ENCODE data around the gene ADAM11.
"Not testable (repeated sequence)": the region's sequence is repeated elsewhere in the genome, so short reads cannot be mapped to it uniquely, and the experiment has no call there.

Gene ADAM11

DNA sequence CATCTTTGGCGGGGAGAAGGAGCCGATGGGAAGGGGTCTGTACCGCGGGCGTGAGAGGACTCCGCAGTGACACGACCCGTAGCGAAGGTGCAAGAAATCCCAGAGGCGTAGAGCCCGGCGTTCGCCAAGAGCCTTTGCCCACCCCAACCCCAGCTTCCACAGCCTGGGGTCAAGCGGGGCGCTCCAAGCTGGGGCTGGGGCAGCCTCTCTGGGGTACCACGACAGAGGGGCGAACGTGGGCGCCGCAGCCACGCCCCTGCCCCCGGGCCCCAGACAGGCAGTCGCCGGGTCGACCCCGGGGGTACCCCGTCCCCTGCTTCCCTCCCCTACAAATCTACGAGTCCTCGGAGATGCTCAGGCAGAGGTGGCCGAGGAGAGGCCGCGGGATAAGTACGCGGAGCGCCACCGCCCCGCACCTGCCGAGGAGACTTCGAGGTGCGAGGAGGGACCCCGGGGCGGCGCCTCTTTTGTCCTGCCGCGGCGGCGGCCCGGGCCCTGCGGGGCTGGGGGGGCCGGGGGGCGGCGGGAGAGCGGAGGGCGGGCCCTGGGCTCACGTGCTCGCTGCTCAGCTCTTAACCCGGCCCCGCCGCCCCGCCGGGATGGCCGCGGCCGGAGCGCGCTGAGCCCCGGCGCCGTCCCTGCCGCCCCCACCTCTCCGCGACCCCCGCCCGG lies at the start of gene ADAM11:
TSS of gene ADAM11 (plus strand) at position 575 of the 672 bp plus-strand sequence. CDS start 212 bp downstream, outside the sequence.
- peak; percentile 50 for DNase-seq (ENCODE audit: low read depth)

DNA sequence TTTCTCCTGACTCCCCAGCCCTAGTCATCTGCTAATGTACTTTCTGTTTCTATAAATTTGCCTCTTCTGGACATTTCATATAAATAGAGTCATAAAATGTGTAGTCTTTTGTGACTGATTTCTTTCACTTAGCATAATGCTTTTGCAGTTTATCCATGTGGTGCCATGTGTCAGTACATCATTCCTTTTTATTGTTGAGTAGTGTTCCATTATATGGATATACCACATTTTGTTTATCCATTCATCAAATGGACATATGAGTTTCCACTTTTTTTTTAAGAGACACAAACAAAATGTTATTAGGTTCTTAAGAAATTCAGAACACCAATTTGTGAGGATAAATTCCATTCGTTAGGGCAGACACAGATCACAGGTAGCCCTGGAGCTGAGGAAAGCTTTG lies 39.3 kb upstream of the ADAM11 start:
- H3K36me3 ChIP-seq (ENCODE audit: control insufficient read depth, insufficient read depth, low read length, severe bottlenecking): no peaks in the 10 kb centered on the region
- H3K4me3 ChIP-seq (ENCODE audit: low read length): no peak overlapping the region
- H3K9ac ChIP-seq (ENCODE audit: low read length): no peak overlapping the region
- DNase-seq (ENCODE audit: low read depth): no peak
- H3K27me3 ChIP-seq (replicated peaks; ENCODE audit: control insufficient read depth, insufficient read depth, low read length): no peaks in the 10 kb centered on the region
- H3K9me3 ChIP-seq (ENCODE audit: control insufficient read depth, low read length): no peaks in the 10 kb centered on the region
- no peaks in the 10 kb centered on the region for H3K4me1 ChIP-seq (ENCODE audit: control insufficient read depth, insufficient read depth, low read length)

More for the DNA sequence above, at the start of gene ADAM11:
- no peaks in the 10 kb centered on the region for H3K9me3 ChIP-seq (ENCODE audit: control insufficient read depth, low read length)
- no peak within 1 kb of the TSS for H3K9ac ChIP-seq (ENCODE audit: low read length)
- no peak within 1 kb of the TSS for H3K4me3 ChIP-seq (ENCODE audit: low read length)
- H3K4me1 ChIP-seq (ENCODE audit: control insufficient read depth, insufficient read depth, low read length): no peaks in the 10 kb centered on the region
- peaks cover 20% of the 10 kb centered on the region for H3K27me3 ChIP-seq (replicated peaks; ENCODE audit: control insufficient read depth, insufficient read depth, low read length)
- no peaks in the 10 kb centered on the region for H3K36me3 ChIP-seq (ENCODE audit: control insufficient read depth, insufficient read depth, low read length, severe bottlenecking)

GRCh38 chr17:44722254-44722653 lies 36.5 kb upstream of the ADAM11 start:
- Histone ChIP-seq H3K27me3 (replicated peaks; ENCODE audit: control insufficient read depth, insufficient read depth, low read length) (no peaks in the 10 kb centered on the region), H3K9ac (ENCODE audit: low read length) (no peak overlapping the region), H3K36me3 (ENCODE audit: control insufficient read depth, insufficient read depth, low read length, severe bottlenecking) (no peaks in the 10 kb centered on the region), H3K9me3 (ENCODE audit: control insufficient read depth, low read length) (no peaks in the 10 kb centered on the region), H3K4me3 (ENCODE audit: low read length) (no peak overlapping the region), H3K4me1 (ENCODE audit: control insufficient read depth, insufficient read depth, low read length) (no peaks in the 10 kb centered on the region)
- no peak for DNase-seq (ENCODE audit: low read depth)

GRCh38 chr17:44726121-44726520 lies 32.7 kb upstream of the ADAM11 start:
- H3K27me3 ChIP-seq (replicated peaks; ENCODE audit: control insufficient read depth, insufficient read depth, low read length); H3K4me1 ChIP-seq (ENCODE audit: control insufficient read depth, insufficient read depth, low read length); H3K4me3 ChIP-seq (ENCODE audit: low read length); DNase-seq (ENCODE audit: low read depth); H3K9me3 ChIP-seq (ENCODE audit: control insufficient read depth, low read length); H3K36me3 ChIP-seq (ENCODE audit: control insufficient read depth, insufficient read depth, low read length, severe bottlenecking); H3K9ac ChIP-seq (ENCODE audit: low read length): not testable (repeated sequence)

- H3K9ac ChIP-seq (ENCODE audit: low read length): no peak overlapping the region
- H3K36me3 ChIP-seq (ENCODE audit: control insufficient read depth, insufficient read depth, low read length, severe bottlenecking): no peaks in the 10 kb centered on the region
- peaks cover 5% of the 10 kb centered on the region for H3K4me1 ChIP-seq (ENCODE audit: control insufficient read depth, insufficient read depth, low read length)
- H3K9me3 ChIP-seq (ENCODE audit: control insufficient read depth, low read length): no peaks in the 10 kb centered on the region
- no peaks in the 10 kb centered on the region for H3K27me3 ChIP-seq (replicated peaks; ENCODE audit: control insufficient read depth, insufficient read depth, low read length)
- no peak overlapping the region for H3K4me3 ChIP-seq (ENCODE audit: low read length)
- no peak for DNase-seq (ENCODE audit: low read depth)
Measured at GRCh38 chr17:44733753-44734152, 25.0 kb upstream of the ADAM11 start.

DNA sequence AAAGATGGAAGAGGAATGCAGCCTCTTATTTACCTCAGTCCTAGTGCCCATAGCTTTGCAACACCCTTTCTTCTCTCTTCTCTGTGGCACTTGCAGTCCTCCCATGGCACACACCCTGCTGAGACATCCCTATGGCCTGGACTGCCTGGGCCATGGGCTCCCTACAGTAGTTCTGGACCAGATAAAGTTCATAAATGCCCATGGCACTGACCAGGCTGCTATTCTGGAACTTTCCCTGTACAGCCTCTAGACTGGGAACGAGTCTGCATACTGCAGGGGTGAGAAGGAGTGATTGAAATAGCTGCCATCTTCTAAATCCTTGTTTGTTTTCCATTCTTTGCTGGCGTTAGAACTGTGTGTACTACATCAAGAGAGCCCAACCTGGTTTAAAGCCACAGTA lies 24.5 kb upstream of the ADAM11 start:
- Histone ChIP-seq H3K4me1 (ENCODE audit: control insufficient read depth, insufficient read depth, low read length) (peaks cover 5% of the 10 kb centered on the region), H3K36me3 (ENCODE audit: control insufficient read depth, insufficient read depth, low read length, severe bottlenecking) (no peaks in the 10 kb centered on the region), H3K9ac (ENCODE audit: low read length) (no peak overlapping the region), H3K4me3 (ENCODE audit: low read length) (no peak overlapping the region), H3K9me3 (ENCODE audit: control insufficient read depth, low read length) (no peaks in the 10 kb centered on the region), H3K27me3 (replicated peaks; ENCODE audit: control insufficient read depth, insufficient read depth, low read length) (no peaks in the 10 kb centered on the region)
- no peak for DNase-seq (ENCODE audit: low read depth)

DNA sequence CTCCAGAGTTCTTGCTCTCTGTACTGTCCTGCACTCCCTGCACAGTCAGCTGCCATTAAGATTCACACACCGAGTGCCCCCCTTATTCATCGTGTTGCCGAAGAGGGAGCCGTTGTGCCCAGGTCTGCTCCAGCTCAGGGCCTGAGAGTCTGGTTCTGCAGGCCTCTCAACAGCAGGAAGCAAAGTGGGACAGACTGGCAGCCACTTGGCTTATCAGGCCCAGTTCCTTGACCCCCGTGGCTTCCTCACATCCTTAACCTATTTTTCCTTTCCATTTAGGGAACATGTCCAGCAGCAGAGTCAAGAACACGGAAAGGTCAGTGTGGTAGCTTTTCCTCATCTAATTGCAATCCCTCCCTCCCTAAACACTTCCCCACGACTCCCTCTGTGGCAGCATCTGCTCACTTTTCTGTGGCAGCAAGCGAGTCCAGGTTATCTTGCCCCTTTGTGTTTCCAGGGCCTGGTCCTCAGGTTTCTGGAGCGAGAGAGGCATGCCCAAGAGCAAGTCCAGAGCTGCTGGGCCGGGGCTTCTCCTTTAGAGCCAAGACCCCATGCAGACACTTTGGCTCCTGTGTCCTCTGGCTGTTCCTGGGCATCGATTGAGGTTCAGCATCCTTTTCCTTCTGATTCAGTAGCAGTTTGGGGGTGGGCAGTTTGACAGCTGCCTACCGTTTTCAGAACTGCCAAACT lies 22.1 kb upstream of the ADAM11 start:
- H3K27me3 ChIP-seq (replicated peaks; ENCODE audit: control insufficient read depth, insufficient read depth, low read length): no peaks in the 10 kb centered on the region
- no peak overlapping the region for H3K4me3 ChIP-seq (ENCODE audit: low read length)
- no peak overlapping the region for H3K9ac ChIP-seq (ENCODE audit: low read length)
- no peak for DNase-seq (ENCODE audit: low read depth)
- H3K9me3 ChIP-seq (ENCODE audit: control insufficient read depth, low read length): no peaks in the 10 kb centered on the region
- peaks cover 2% of the 10 kb centered on the region for H3K36me3 ChIP-seq (ENCODE audit: control insufficient read depth, insufficient read depth, low read length, severe bottlenecking)
- H3K4me1 ChIP-seq (ENCODE audit: control insufficient read depth, insufficient read depth, low read length): peaks cover 5% of the 10 kb centered on the region

DNA sequence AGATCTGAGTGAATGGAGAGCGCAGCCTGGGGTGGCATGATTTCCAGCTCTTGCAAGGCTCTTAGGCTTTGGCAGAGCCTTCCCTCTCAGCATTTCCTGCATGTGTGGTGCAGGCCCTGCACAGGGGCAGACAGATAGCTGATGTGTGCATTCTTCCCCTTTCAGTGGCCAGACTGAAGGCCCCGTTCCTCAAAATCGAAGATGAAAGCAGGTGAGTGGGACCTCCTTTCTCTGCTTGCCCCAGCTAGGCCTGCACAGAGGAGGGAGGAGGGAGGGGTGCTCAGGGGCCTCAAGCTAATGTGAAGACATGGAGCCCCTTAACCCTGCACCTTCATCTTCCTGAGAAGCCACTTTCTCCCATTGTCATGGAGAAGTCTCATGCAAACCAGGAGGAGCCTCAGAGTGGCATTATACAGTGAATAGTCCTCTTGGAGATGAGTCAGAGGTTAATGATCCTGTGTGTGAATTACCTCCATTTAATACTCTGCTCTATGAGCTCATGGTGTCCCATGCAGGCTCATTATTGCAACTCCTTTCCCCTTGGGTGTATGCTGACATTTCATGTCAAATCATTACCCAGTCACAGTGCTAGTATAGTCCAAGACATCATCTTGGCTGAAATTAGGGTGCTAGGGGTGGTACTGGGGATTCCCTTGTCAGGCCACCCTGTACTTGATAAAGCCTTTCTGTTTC lies 20.4 kb upstream of the ADAM11 start:
- Histone ChIP-seq H3K9me3 (ENCODE audit: control insufficient read depth, low read length) (no peaks in the 10 kb centered on the region), H3K9ac (ENCODE audit: low read length) (no peak overlapping the region), H3K36me3 (ENCODE audit: control insufficient read depth, insufficient read depth, low read length, severe bottlenecking) (peaks cover 2% of the 10 kb centered on the region), H3K4me3 (ENCODE audit: low read length) (no peak overlapping the region), H3K27me3 (replicated peaks; ENCODE audit: control insufficient read depth, insufficient read depth, low read length) (no peaks in the 10 kb centered on the region), H3K4me1 (ENCODE audit: control insufficient read depth, insufficient read depth, low read length) (peaks cover 5% of the 10 kb centered on the region)
- no peak for DNase-seq (ENCODE audit: low read depth)

DNA sequence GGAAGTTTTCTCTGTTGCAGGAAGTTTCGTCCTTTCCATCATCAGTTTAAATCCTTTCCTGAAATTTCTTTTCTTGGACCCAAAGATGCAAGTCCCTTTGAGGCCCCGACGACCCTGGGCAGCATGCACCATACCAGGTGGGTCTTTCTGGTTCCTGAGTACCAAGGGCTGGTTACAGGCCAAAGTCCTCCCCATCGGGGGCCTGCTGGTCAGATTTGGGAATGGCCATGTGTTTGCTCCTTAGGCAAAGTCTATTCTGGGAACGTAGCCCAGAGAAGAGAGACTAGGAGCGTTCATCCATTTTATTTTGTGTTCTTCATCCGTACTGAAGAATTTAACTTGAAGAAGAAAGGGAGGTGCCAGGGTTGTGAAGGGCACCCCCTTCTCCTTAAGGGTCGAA lies 17.5 kb upstream of the ADAM11 start:
- Histone ChIP-seq H3K4me3 (ENCODE audit: low read length) (no peak overlapping the region), H3K9ac (ENCODE audit: low read length) (no peak overlapping the region), H3K9me3 (ENCODE audit: control insufficient read depth, low read length) (no peaks in the 10 kb centered on the region), H3K4me1 (ENCODE audit: control insufficient read depth, insufficient read depth, low read length) (peaks cover 5% of the 10 kb centered on the region), H3K27me3 (replicated peaks; ENCODE audit: control insufficient read depth, insufficient read depth, low read length) (no peaks in the 10 kb centered on the region), H3K36me3 (ENCODE audit: control insufficient read depth, insufficient read depth, low read length, severe bottlenecking) (peaks cover 2% of the 10 kb centered on the region)
- DNase-seq (ENCODE audit: low read depth): no peak

GRCh38 chr17:44745301-44745700 lies 13.5 kb upstream of the ADAM11 start:
- no peaks in the 10 kb centered on the region for H3K9me3 ChIP-seq (ENCODE audit: control insufficient read depth, low read length)
- DNase-seq (ENCODE audit: low read depth): no peak
- H3K36me3 ChIP-seq (ENCODE audit: control insufficient read depth, insufficient read depth, low read length, severe bottlenecking): peaks cover 2% of the 10 kb centered on the region
- no peaks in the 10 kb centered on the region for H3K27me3 ChIP-seq (replicated peaks; ENCODE audit: control insufficient read depth, insufficient read depth, low read length)
- H3K4me1 ChIP-seq (ENCODE audit: control insufficient read depth, insufficient read depth, low read length): no peaks in the 10 kb centered on the region
- H3K4me3 ChIP-seq (ENCODE audit: low read length): no peak overlapping the region
- H3K9ac ChIP-seq (ENCODE audit: low read length): no peak overlapping the region

- not testable (repeated sequence) for H3K27me3 ChIP-seq (replicated peaks; ENCODE audit: control insufficient read depth, insufficient read depth, low read length); H3K9me3 ChIP-seq (ENCODE audit: control insufficient read depth, low read length); H3K9ac ChIP-seq (ENCODE audit: low read length); H3K36me3 ChIP-seq (ENCODE audit: control insufficient read depth, insufficient read depth, low read length, severe bottlenecking); DNase-seq (ENCODE audit: low read depth); H3K4me3 ChIP-seq (ENCODE audit: low read length); H3K4me1 ChIP-seq (ENCODE audit: control insufficient read depth, insufficient read depth, low read length)
Measured at GRCh38 chr17:44745738-44746137, 13.1 kb upstream of the ADAM11 start.
